HepG2 (cell line): ENCODE measurements around the gene SCAF4. TPM values are rescaled to one million over a fixed set of nuclear protein-coding genes. Genes with fewer than 3 reads are reported as not detected.

Experiments
- ATAC-seq: fragments of 200-7000 bp; cut with Tn5 transposase; 3 replicates; pipeline ENCODE4 v1.9.1; 2020; ENCODE audit warnings: mild to moderate bottlenecking, moderate library complexity
- BruUV-seq: library from RNA; stranded (reverse); fragments of 400-500 nt; replicated peaks from 2 replicates; lab custom pipeline; 2021; lab: Mats Ljungman, UMichigan
- CTCF ChIA-PET: fragments of 300-600 bp; formaldehyde crosslinking; extraction: SDS; loops from one replicate; lab custom pipeline; 2021; ENCODE audit warnings: low total read pairs, inconsistent platforms, low intra/inter-chr PET ratio; lab: Yijun Ruan, JAX
- POLR2A ChIA-PET: fragments of 350-600 bp; sonication (Branson Sonifier 250); formaldehyde crosslinking; loops from one replicate; lab custom pipeline; 2020; ENCODE audit warnings: antibody characterized with exemption, inconsistent platforms; lab: Yijun Ruan, JAX
- DNase-seq: peaks from one replicate; pipeline ENCODE4 v3.0.0-alpha.2; 2015; ENCODE audit warnings: low spot score
- FAIRE-seq: peaks from 3 replicates; lab custom pipeline; 2011; peaks lifted over from hg19 to GRCh38; lab: Jason Lieb, UNC
- H2AFZ ChIP-seq: one replicate; pipeline ENCODE4 v1.6.1; 2011; ENCODE audit warnings: low read length, inconsistent platforms
- H3K27ac ChIP-seq: fragments of 300-600 bp; 3 replicates; pipeline ENCODE4 v1.8.0; 2011; ENCODE audit warnings: mixed run types, mild to moderate bottlenecking, mixed read lengths, low read length, inconsistent platforms; ENCODE audit not compliant: insufficient read depth; ENCODE audit errors: extremely low read length
- H3K27me3 ChIP-seq, 2 experiments: fragments of 200-600 bp in 1 of 2; 2 replicates in 1 of 2; 3 replicates in 1 of 2; pipeline versions ENCODE4 v1.6.0 to v1.8.0; 2011; ENCODE audit warnings: low read length in 2 of 2, mild to moderate bottlenecking in 2 of 2, moderate library complexity in 2 of 2, inconsistent platforms in 1 of 2; ENCODE audit not compliant: insufficient read depth in 2 of 2, control insufficient read depth in 1 of 2
- H3K36me3 ChIP-seq, 2 experiments: fragments of 200-600 bp in 1 of 2; replicated peaks in 1 of 2; 2 replicates in 1 of 2; 3 replicates in 1 of 2; pipeline versions ENCODE4 v1.5.1 to v1.8.0; 2011; ENCODE audit warnings: low read length in 2 of 2, inconsistent platforms in 1 of 2; ENCODE audit not compliant: insufficient read depth in 2 of 2, control insufficient read depth in 1 of 2
- H3K4me1 ChIP-seq: 2 replicates; pipeline ENCODE4 v1.5.1; 2012; ENCODE audit warnings: low read length, inconsistent platforms; ENCODE audit not compliant: insufficient read depth
- H3K4me2 ChIP-seq: 2 replicates; pipeline ENCODE4 v1.6.0; 2011; ENCODE audit warnings: low read depth, low read length, inconsistent platforms
- H3K4me3 ChIP-seq, 3 experiments: fragments of 200-600 bp in 1 of 3; sonication (generic), shearing (Covaris generic) in 1 of 3; replicated peaks in 1 of 3; 2 replicates each; pipeline ENCODE4 v1.5.1; 2011 to 2016; ENCODE audit warnings: low read length in 3 of 3, inconsistent platforms in 2 of 3, low read depth in 2 of 3, mild to moderate bottlenecking in 2 of 3, control low read depth in 1 of 3, mixed read lengths in 1 of 3; ENCODE audit not compliant: insufficient read depth in 1 of 3
- H3K79me2 ChIP-seq: one replicate; pipeline ENCODE4 v1.6.1; 2011; ENCODE audit warnings: low read length, inconsistent platforms; ENCODE audit not compliant: insufficient read depth
- H3K9ac ChIP-seq: 2 replicates; pipeline ENCODE4 v1.6.0; 2011; ENCODE audit warnings: mild to moderate bottlenecking, low read depth, low read length, inconsistent platforms; ENCODE audit not compliant: insufficient read depth
- H3K9me3 ChIP-seq: 2 replicates; pipeline ENCODE4 v1.5.1; 2012; ENCODE audit warnings: mild to moderate bottlenecking, low read length
- H4K20me1 ChIP-seq: 2 replicates; pipeline ENCODE4 v1.6.0; 2011; ENCODE audit warnings: inconsistent platforms, mild to moderate bottlenecking, low read length, moderate library complexity; ENCODE audit not compliant: insufficient read depth
- AKNA ChIP-seq: sonication (generic); formaldehyde crosslinking; IDR thresholded peaks from 2 replicates; pipeline ENCODE4 v1.4.0; 2020; ENCODE audit warnings: missing genetic modification reagents, borderline replicate concordance
- CERS6 ChIP-seq: sonication (generic); formaldehyde crosslinking; IDR thresholded peaks from 2 replicates; pipeline ENCODE4 v1.5.0; 2020; ENCODE audit warnings: missing genetic modification reagents
- GABPB1 ChIP-seq: IDR thresholded peaks from 2 replicates; pipeline ENCODE4 v1.6.1; 2016; ENCODE audit warnings: mild to moderate bottlenecking, missing genetic modification reagents, moderate library complexity, missing compliant biosample characterization
- IKZF1 ChIP-seq: fragments of 450-650 bp; IDR thresholded peaks from 2 replicates; pipeline ENCODE4 v1.7.1; 2016
- MXD3 ChIP-seq: IDR thresholded peaks from 2 replicates; pipeline ENCODE4 v1.6.1; 2016; ENCODE audit warnings: mild to moderate bottlenecking, missing biosample characterization, missing genetic modification reagents
- NONO ChIP-seq, 2 experiments: fragments of 450-650 bp in 1 of 2; sonication (generic) in 1 of 2; formaldehyde crosslinking in 1 of 2; IDR thresholded peaks in 1 of 2; conservative IDR thresholded peaks in 1 of 2; 2 replicates each; pipeline versions ENCODE4 v1.6.1 to v1.8.0; 2017 to 2022; ENCODE audit warnings: mild to moderate bottlenecking in 1 of 2, missing genetic modification reagents in 1 of 2, moderate library complexity in 1 of 2
- NR2F1 ChIP-seq, 2 experiments: fragments of 450-650 bp in 1 of 2; formaldehyde crosslinking in 1 of 2; IDR thresholded peaks; 2 replicates each; pipeline versions ENCODE4 v1.5.0 to v1.6.1; 2016 to 2020; ENCODE audit warnings: mild to moderate bottlenecking in 1 of 2, missing compliant biosample characterization in 1 of 2, missing genetic modification reagents in 1 of 2, moderate library complexity in 1 of 2
- REPIN1 ChIP-seq: sonication (generic); formaldehyde crosslinking; IDR thresholded peaks from 2 replicates; pipeline ENCODE4 v1.8.0; 2022; ENCODE audit warnings: missing genetic modification reagents, low read depth, mild to moderate bottlenecking, borderline replicate concordance
- SNRNP70 ChIP-seq: fragments of 200-400 bp; formaldehyde crosslinking; IDR thresholded peaks from 2 replicates; pipeline ENCODE4 v1.6.1; 2017; ENCODE audit warnings: mild to moderate bottlenecking, low read depth, low read length, moderate library complexity
- TARDBP ChIP-seq: sonication (generic); formaldehyde crosslinking; IDR thresholded peaks from 2 replicates; pipeline ENCODE4 v1.8.0; 2022; ENCODE audit warnings: mild to moderate bottlenecking, missing genetic modification reagents
- ZNF160 ChIP-seq: sonication (generic); formaldehyde crosslinking; IDR thresholded peaks from 2 replicates; pipeline ENCODE4 v1.8.0; 2022; ENCODE audit warnings: mild to moderate bottlenecking, inconsistent platforms, missing genetic modification reagents
- ZNF629 ChIP-seq: sonication (generic); formaldehyde crosslinking; conservative IDR thresholded peaks from 2 replicates; pipeline ENCODE4 v1.5.0; 2020; ENCODE audit warnings: missing genetic modification reagents
- ZNF776 ChIP-seq: sonication (generic); formaldehyde crosslinking; IDR thresholded peaks from 2 replicates; pipeline ENCODE4 v1.4.0; 2020; ENCODE audit warnings: mild to moderate bottlenecking, missing genetic modification reagents
- WGBS: methylation state at CpG from one replicate; pipeline ENCODE4 v1.1.6; 2017; ENCODE audit warnings: low lambda C conversion rate; 5-methylcytosine and 5-hydroxymethylcytosine counted together
- in situ Hi-C: cut with HindIII; loops from 2 replicates; pipeline ENCODE4 v1.10.0; 2017; ENCODE audit warnings: low pct_unique_long_range_greater_than_20kb; ENCODE audit not compliant: extremely low pct_ligation_motif_present
- intact Hi-C: fragments of 100-400 bp; cut with micrococcal nuclease; formaldehyde crosslinking; loops from one replicate; pipeline ENCODE4 v1.10.0; 2022; ENCODE audit not compliant: unreplicated experiment
- polyA plus RNA-seq, 8 experiments: library from polyadenylated mRNA; depleted of rRNA in 3 of 8; stranded (reverse) in 7 of 8; unstranded in 1 of 8; fragments of >200 nt; fragmentation: Illumina TruSeq in 4 of 8; extraction: Trizol in 4 of 8; gene quantifications; 2 replicates each; pipeline versions ENCODE4 v1.2.1 to v1.2.3, GENCODE V29; 2011 to 2016; ENCODE audit warnings: low read depth in 4 of 8, missing spikeins in 1 of 8, mixed read lengths in 1 of 8; ENCODE audit not compliant: insufficient read depth in 1 of 8
- total RNA-seq, 5 experiments: library from RNA; depleted of rRNA; stranded (reverse); fragments of >200 nt; fragmentation: Illumina TruSeq; extraction: Trizol; gene quantifications; 2 replicates each; pipeline ENCODE4 v1.2.3, GENCODE V29; 2016; ENCODE audit warnings: low read depth in 1 of 5

The SCAF4 gene
- total and polyA plus RNA-seq, 2 of the 13 experiments (the other 11 are each of a cell fraction or from before 2014, with no cell fraction given) = 9.1 to 11.5 TPM

DNA sequence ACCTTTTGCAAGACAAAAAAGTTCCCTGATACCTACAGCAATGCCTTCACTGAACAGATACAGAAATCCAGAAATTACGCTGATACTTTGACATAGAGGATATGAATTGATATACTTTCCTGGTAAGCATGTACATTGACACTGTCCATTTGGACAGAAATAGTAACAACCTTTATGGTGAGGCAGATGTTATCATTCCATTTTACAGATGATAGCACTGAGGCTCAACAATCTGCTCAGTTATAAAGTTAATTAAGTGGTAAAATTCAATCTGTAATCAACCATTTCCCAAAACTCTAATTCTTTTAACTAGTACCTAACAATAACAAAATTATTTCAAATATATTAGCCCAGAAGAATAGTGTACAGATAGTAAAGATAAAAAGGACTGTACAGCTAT lies 20.6 kb downstream of the SCAF4 start:
- DNase-seq (no peak), ATAC-seq (no peak), FAIRE-seq (no peak)
- Histone ChIP-seq H3K27ac (no peak overlapping the region), H3K79me2 (peaks cover 100% of the 10 kb centered on the region), H3K9ac (no peak overlapping the region), H3K27me3 (no peaks in the 10 kb centered on the region), H3K4me2 (no peak overlapping the region), H3K36me3 (0 out of 5 replicates have a peak, but pooled peaks cover 0 to 1% of the 10 kb centered on the region in 2 experiments), H3K4me3 (no peak overlapping the region), H3K9me3 (no peaks in the 10 kb centered on the region), H3K4me1 (peaks cover 44% of the 10 kb centered on the region), H4K20me1 (peaks cover 89% of the 10 kb centered on the region), H2AFZ (no peak overlapping the region)
- no TSS peak for BruUV-seq
- in situ Hi-C loops (no loop called here), intact Hi-C loops (loop anchor here (10.0 kb wide), 1 partner anchor 47 kb away; no protein-coding TSS in a partner anchor)
- ChIA-PET CTCF (no interaction called here), POLR2A (no interaction called here)
- TF ChIP-seq ZNF629 (CRISPR knock-in tag) (peak; percentile 66), TARDBP (CRISPR knock-in tag) (no peak), CERS6 (CRISPR knock-in tag) (no peak), NR2F1 (CRISPR knock-in tag; IDR thresholded peaks at IDR 0.05) (no peak), REPIN1 (no peak), SNRNP70 (no peak)
- WGBS = 93% methylated on average over 1 of the region's 1 CpG

DNA sequence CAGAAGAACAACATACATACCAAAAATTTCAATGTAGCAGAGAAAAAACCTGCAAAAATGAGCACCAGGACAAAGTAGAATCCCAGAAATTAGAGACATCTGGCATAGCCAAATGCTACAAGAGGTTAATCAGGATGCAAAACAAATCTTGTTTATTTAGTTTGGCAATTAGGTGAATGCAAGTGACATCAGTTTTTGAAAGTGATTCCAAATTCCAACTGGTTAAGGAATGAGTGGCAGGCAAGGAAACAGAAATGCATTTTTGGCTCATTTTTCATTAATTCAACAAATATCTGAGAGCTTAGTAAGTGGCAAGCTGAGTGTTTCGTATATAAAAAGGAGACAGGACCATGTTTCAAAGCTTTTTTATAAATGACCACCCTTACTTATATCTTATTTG lies 21.3 kb downstream of the SCAF4 start:
- no peak overlapping the region for H3K4me2 ChIP-seq
- POLR2A ChIA-PET = no interaction called here
- TF ChIP-seq AKNA (CRISPR knock-in tag) (no peak), ZNF776 (CRISPR knock-in tag) (no peak), NONO (IDR thresholded peaks at IDR 0.05) (no peak), NONO (CRISPR knock-in tag; conservative IDR thresholded peaks at IDR 0.05) (no peak), MXD3 (CRISPR knock-in tag) (no peak), IKZF1 (no peak), ZNF160 (CRISPR knock-in tag) (no peak), GABPB1 (CRISPR knock-in tag) (no peak)

More for the DNA sequence above, 21.3 kb downstream of the SCAF4 start:
- H3K27ac ChIP-seq = no peak overlapping the region
- no peak overlapping the region for H3K4me3 ChIP-seq
- ATAC-seq (no peak), DNase-seq (no peak), FAIRE-seq (no peak)
- in situ Hi-C loops (no loop called here), intact Hi-C loops (loop anchor here (10.0 kb wide), 1 partner anchor 46 kb away; no protein-coding TSS in a partner anchor)
- no peak overlapping the region for H2AFZ ChIP-seq
- no peak overlapping the region for H3K9ac ChIP-seq
- H3K9me3 ChIP-seq = no peaks in the 10 kb centered on the region
- CTCF ChIA-PET = no interaction called here
- BruUV-seq = no TSS peak
- H4K20me1 ChIP-seq = peaks cover 86% of the 10 kb centered on the region
- peaks cover 37% of the 10 kb centered on the region for H3K4me1 ChIP-seq
- peaks cover 100% of the 10 kb centered on the region for H3K79me2 ChIP-seq
- 0 out of 5 replicates have a peak, but pooled peaks cover 0 to 3% of the 10 kb centered on the region in 2 experiments for H3K36me3 ChIP-seq
- WGBS = 93% methylated on average over 1 of the region's 1 CpG
- no peaks in the 10 kb centered on the region for H3K27me3 ChIP-seq
